Measurements from ENCODE around the gene GFAP.

The GFAP gene

GRCh38 chr17:44899074-44899782, 16.1 kb downstream of the GFAP start, which contains the start of gene EFTUD2:
EFTUD2 (minus strand) TSS chr17:44899445; CDS start chr17:44894521, 4,924 bp downstream.
- TF ChIP-seq CTCF (IDR thresholded peaks at IDR 0.05; ENCODE audit: low read depth, low read length, missing control alignments): no peak
- peak within 1 kb of the TSS; percentile 85 for H3K4me3 ChIP-seq (replicated peaks; ENCODE audit: low read depth, low read length)
- DNase-seq (ENCODE audit: extremely low read depth, low read depth): no peak

- TF ChIP-seq CTCF (IDR thresholded peaks at IDR 0.05; ENCODE audit: low read depth, low read length, missing control alignments): no peak
- peak overlapping the region; percentile 85 for H3K4me3 ChIP-seq (replicated peaks; ENCODE audit: low read depth, low read length)
- no peak for DNase-seq (ENCODE audit: extremely low read depth, low read depth)
Measured at GRCh38 chr17:44898768-44899073, 16.6 kb downstream of the GFAP start.

- no peak for TF ChIP-seq CTCF (IDR thresholded peaks at IDR 0.05; ENCODE audit: low read depth, low read length, missing control alignments)
- no peak for DNase-seq (ENCODE audit: extremely low read depth, low read depth)
- H3K4me3 ChIP-seq (replicated peaks; ENCODE audit: low read depth, low read length): no peak overlapping the region
Measured at GRCh38 chr17:44894642-44895041, 20.7 kb downstream of the GFAP start.

- no peak overlapping the region for H3K4me3 ChIP-seq (replicated peaks; ENCODE audit: low read depth, low read length)
- TF ChIP-seq CTCF (IDR thresholded peaks at IDR 0.05; ENCODE audit: low read depth, low read length, missing control alignments): no peak
- DNase-seq (ENCODE audit: extremely low read depth, low read depth): no peak
Measured at GRCh38 chr17:44892250-44892649, 23.1 kb downstream of the GFAP start.

- TF ChIP-seq CTCF (IDR thresholded peaks at IDR 0.05; ENCODE audit: low read depth, low read length, missing control alignments): no peak
- H3K4me3 ChIP-seq (replicated peaks; ENCODE audit: low read depth, low read length): no peak overlapping the region
- DNase-seq (ENCODE audit: extremely low read depth, low read depth): no peak
Measured at GRCh38 chr17:44889003-44889402, 26.3 kb downstream of the GFAP start.

GRCh38 chr17:44887971-44888954, 27.0 kb downstream of the GFAP start:
- TF ChIP-seq CTCF (IDR thresholded peaks at IDR 0.05; ENCODE audit: low read depth, low read length, missing control alignments): no peak
- no peak for DNase-seq (ENCODE audit: extremely low read depth, low read depth)
- no peak overlapping the region for H3K4me3 ChIP-seq (replicated peaks; ENCODE audit: low read depth, low read length)
